Measurements from ENCODE around the gene TIMM13. TPM values are rescaled to one million over a fixed set of nuclear protein-coding genes. Genes with fewer than 3 reads are reported as not detected.
A peak's percentile ranks its signal among the peaks of the same experiment; 100 is the strongest.

The TIMM13 gene
- polyA plus RNA-seq, 2 of the 4 experiments (the other 2 are of a cell fraction) = 24.7 to 81.2 TPM

DNA sequence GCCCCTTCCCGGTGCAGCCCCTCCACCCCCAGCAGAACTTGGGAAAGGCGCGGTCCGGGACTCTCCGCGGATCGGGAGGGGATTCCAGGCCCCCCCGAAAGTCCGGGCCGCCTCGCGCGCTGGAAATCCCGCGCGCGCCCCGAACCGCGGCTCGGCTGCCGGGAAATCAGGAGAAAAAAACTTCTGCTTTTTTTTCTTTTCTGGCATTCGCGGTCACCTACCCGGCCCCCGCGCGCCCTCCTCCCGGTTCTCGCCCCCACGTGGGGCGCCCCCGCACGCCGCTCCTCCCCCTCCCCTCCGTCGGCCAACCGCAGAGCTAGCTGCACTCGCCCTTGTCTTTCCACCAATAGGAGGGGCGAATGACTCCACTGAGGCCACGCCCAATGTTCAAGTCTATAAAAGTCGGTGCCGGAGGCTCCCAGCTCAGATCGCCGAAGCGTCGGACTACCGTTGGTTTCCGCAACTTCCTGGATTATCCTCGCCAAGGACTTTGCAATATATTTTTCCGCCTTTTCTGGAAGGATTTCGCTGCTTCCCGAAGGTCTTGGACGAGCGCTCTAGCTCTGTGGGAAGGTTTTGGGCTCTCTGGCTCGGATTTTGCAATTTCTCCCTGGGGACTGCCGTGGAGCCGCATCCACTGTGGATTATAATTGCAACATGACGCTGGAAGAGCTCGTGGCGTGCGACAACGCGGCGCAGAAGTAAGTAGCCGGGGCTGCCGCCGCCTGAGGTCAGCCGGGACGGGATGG is 48.5 kb upstream of the TIMM13 start, which contains the start of gene GADD45B:
GADD45B (plus strand) TSS at position 426 of the 749 bp plus-strand sequence; CDS start at position 658, 232 bp downstream.
- Histone ChIP-seq H3K27ac (peak within 1 kb of the TSS; percentile 93 to 99), H3K4me2 (peak within 1 kb of the TSS; percentile 98), H3K4me3 (peak within 1 kb of the TSS; percentile 95), H3K9me3 (no peaks in the 10 kb centered on the region), H3K4me1 (peaks cover 9% of the 10 kb centered on the region)
- WGBS (ENCODE audit: missing lambda C conversion rate) = under 1% methylated on average over 12 of the region's 70 CpGs
- POLR2A ChIA-PET = interaction anchor here (0.6 to 5.2 kb wide), 64 partner anchors 9 to 1340 kb away, joined by 3 to 211 read pairs (median 6); partner anchors contain the start of genes ABHD17A, LMNB2, PLEKHJ1 and THOP1
- CTCF ChIA-PET = interaction anchor here (0.6 to 10.5 kb wide), 13 partner anchors 8 to 161 kb away, joined by 3 to 156 read pairs (median 5); no protein-coding TSS in a partner anchor
- ATAC-seq = peak; percentile 41 to 65
- FAIRE-seq = no peak
- peak; percentile 94 to 96 for DNase-seq (ENCODE audit: low read depth in 1 of 2, low spot score in 1 of 2)
- TF ChIP-seq ZNF302 (CRISPR knock-in tag; IDR thresholded peaks at IDR 0.05) (no peak), MAX (IDR thresholded peaks at IDR 0.05) (peak; percentile 46; the same call in 1 of the 2 replicates), FOSB (CRISPR knock-in tag; IDR thresholded peaks at IDR 0.05) (peak; percentile 84), RARB (CRISPR knock-in tag; IDR thresholded peaks at IDR 0.05) (no peak), CTCF (IDR thresholded peaks at IDR 0.05) (no peak), TP53 (CRISPR knock-in tag; IDR thresholded peaks at IDR 0.05) (no peak), POLR2A (IDR thresholded peaks at IDR 0.05; ENCODE audit: low read length) (peak; percentile 100), SREBF2 (IDR thresholded peaks at IDR 0.05) (no peak), JUNB (IDR thresholded peaks at IDR 0.05) (no peak), ESRRA (IDR thresholded peaks at IDR 0.05; ENCODE audit: borderline replicate concordance, low read length) (no peak), TFCP2L1 (CRISPR knock-in tag; IDR thresholded peaks at IDR 0.05) (0 out of 2 replicates have a peak, but pooled peaks have one; percentile 62), RNF2 (IDR thresholded peaks at IDR 0.05; ENCODE audit: borderline replicate concordance, low read depth) (no peak), SMC3 (IDR thresholded peaks at IDR 0.05) (no peak; the same call in 2 of the 3 replicates), RAD21 (conservative IDR thresholded peaks at IDR 0.05 in 1 of 2, IDR thresholded peaks at IDR 0.05 in 1 of 2) (peak in 1 of 2 experiments; percentile 24; a peak in 2 of 5 replicates), USF2 (IDR thresholded peaks at IDR 0.05) (peak; percentile 80), ZSCAN20 (CRISPR knock-in tag; IDR thresholded peaks at IDR 0.05) (no peak), E2F6 (IDR thresholded peaks at IDR 0.05; ENCODE audit: borderline replicate concordance, low read depth) (no peak), POLR2AphosphoS2 (conservative IDR thresholded peaks at IDR 0.05; ENCODE audit: low read length) (0 out of 2 replicates have a peak, but pooled peaks have one; percentile 58), MAZ (IDR thresholded peaks at IDR 0.05; ENCODE audit: borderline replicate concordance, low read depth, low read length) (peak; percentile 44; the same call in 1 of the 2 replicates), EHMT2 (IDR thresholded peaks at IDR 0.05; ENCODE audit: low read depth) (no peak), EHF (CRISPR knock-in tag; IDR thresholded peaks at IDR 0.05) (no peak), RFX5 (IDR thresholded peaks at IDR 0.05) (peak; percentile 56; the same call in 1 of the 2 replicates), FOXS1 (CRISPR knock-in tag; IDR thresholded peaks at IDR 0.05) (no peak), HDAC2 (IDR thresholded peaks at IDR 0.05) (0 out of 2 replicates have a peak, but pooled peaks have one; percentile 3), FOSL2 (IDR thresholded peaks at IDR 0.05) (no peak), FOSL2 (CRISPR knock-in tag; IDR thresholded peaks at IDR 0.05) (no peak), HOXB13 (CRISPR knock-in tag; IDR thresholded peaks at IDR 0.05; ENCODE audit: low read depth) (no peak), KDM5A (IDR thresholded peaks at IDR 0.05) (no peak), CEBPB (IDR thresholded peaks at IDR 0.05) (peak in 1 of 2 experiments; percentile 49; a peak in 2 of 4 replicates), ELK1 (IDR thresholded peaks at IDR 0.05; ENCODE audit: low read depth, low read length) (no peak), CHD4 (IDR thresholded peaks at IDR 0.05; ENCODE audit: borderline replicate concordance) (no peak), EP300 (IDR thresholded peaks at IDR 0.05) (no peak), CBX2 (IDR thresholded peaks at IDR 0.05; ENCODE audit: borderline replicate concordance, low read depth) (no peak), GATA3 (IDR thresholded peaks at IDR 0.05; ENCODE audit: borderline replicate concordance) (peak; percentile 45; the same call in 1 of the 2 replicates), MAFK (IDR thresholded peaks at IDR 0.05; ENCODE audit: partially characterized antibody) (no peak), HEYL (CRISPR knock-in tag; IDR thresholded peaks at IDR 0.05) (no peak)
- TF ChIP-seq, protein P1, sequence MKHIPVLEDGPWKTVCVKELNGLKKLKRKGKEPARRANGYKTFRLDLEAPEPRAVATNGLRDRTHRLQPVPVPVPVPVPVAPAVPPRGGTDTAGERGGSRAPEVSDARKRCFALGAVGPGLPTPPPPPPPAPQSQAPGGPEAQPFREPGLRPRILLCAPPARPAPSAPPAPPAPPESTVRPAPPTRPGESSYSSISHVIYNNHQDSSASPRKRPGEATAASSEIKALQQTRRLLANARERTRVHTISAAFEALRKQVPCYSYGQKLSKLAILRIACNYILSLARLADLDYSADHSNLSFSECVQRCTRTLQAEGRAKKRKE (CRISPR knock-in tag; IDR thresholded peaks at IDR 0.05; ENCODE audit: low read depth) = no peak
